HG02840 (cell line): ENCODE measurements around the gene REPIN1.

ENCODE experiments used
- ATAC-seq: cut with Tn5 transposase; IDR thresholded peaks from one replicate; pipeline ENCODE4 v1.9.1; 2021; ENCODE audit warnings: mild to moderate bottlenecking, moderate library complexity, moderate number of reproducible peaks; ENCODE audit not compliant: unreplicated experiment, low FRiP score

REPIN1 gene

GRCh38 chr7:150404805-150405583, 36.4 kb downstream of the REPIN1 start:
- peak; percentile 40 for ATAC-seq

- ATAC-seq: no peak
Measured at GRCh38 chr7:150405584-150406311, 37.1 kb downstream of the REPIN1 start.

GRCh38 chr7:150406312-150406566, 37.6 kb downstream of the REPIN1 start:
- ATAC-seq: no peak

- ATAC-seq: peak; percentile 43
Measured at GRCh38 chr7:150406567-150407421, 38.2 kb downstream of the REPIN1 start.

- no peak for ATAC-seq
Measured at GRCh38 chr7:150407588-150408392, 39.2 kb downstream of the REPIN1 start.

GRCh38 chr7:150408393-150409299, 40.0 kb downstream of the REPIN1 start:
- ATAC-seq: no peak

GRCh38 chr7:150409300-150410030, 40.8 kb downstream of the REPIN1 start:
- no peak for ATAC-seq

- no peak for ATAC-seq
Measured at GRCh38 chr7:150410131-150410530, 41.5 kb downstream of the REPIN1 start.

- ATAC-seq: no peak
Measured at GRCh38 chr7:150410680-150411346, 42.2 kb downstream of the REPIN1 start.

GRCh38 chr7:150411606-150412005, 43.0 kb downstream of the REPIN1 start:
- no peak for ATAC-seq

- no peak for ATAC-seq
Measured at GRCh38 chr7:150412016-150412415, 43.4 kb downstream of the REPIN1 start.

- no peak for ATAC-seq
Measured at GRCh38 chr7:150412518-150413488, 44.2 kb downstream of the REPIN1 start.

- ATAC-seq: no peak
Measured at GRCh38 chr7:150413640-150414081, 45.0 kb downstream of the REPIN1 start.

GRCh38 chr7:150415161-150416153, 46.8 kb downstream of the REPIN1 start:
- ATAC-seq: no peak

GRCh38 chr7:150417239-150417638, 48.6 kb downstream of the REPIN1 start:
- no peak for ATAC-seq

- ATAC-seq: no peak
Measured at GRCh38 chr7:150417863-150418262, 49.2 kb downstream of the REPIN1 start.
